AG04450 (cell line): Measurements from ENCODE around the gene CNTN6. TPM values are rescaled to one million over a fixed set of nuclear protein-coding genes. Genes with fewer than 3 reads are reported as not detected.

Experiments
- CTCF ChIA-PET: fragments of 300-600, 350-600 bp; formaldehyde crosslinking; extraction: SDS; loops from one replicate; lab custom pipeline; 2022; ENCODE audit warnings: antibody characterized with exemption, inconsistent platforms; lab: Charles Lee
- POLR2A ChIA-PET: fragments of 350-600 bp; formaldehyde crosslinking; extraction: SDS; loops from one replicate; lab custom pipeline; 2021; ENCODE audit warnings: antibody characterized with exemption, inconsistent platforms; lab: Yijun Ruan, JAX
- DNase-seq: peaks from one replicate; pipeline ENCODE4 v3.0.0-alpha.2; 2011; ENCODE audit warnings: low read depth, low spot score
- H3K27ac ChIP-seq: one replicate; pipeline ENCODE4 v1.5.1; 2012; ENCODE audit warnings: low read depth, low read length, control low read depth
- H3K27me3 ChIP-seq: one replicate; pipeline ENCODE4 v1.6.0; 2012; ENCODE audit warnings: low read length; ENCODE audit not compliant: control insufficient read depth, insufficient read depth
- H3K4me3 ChIP-seq: 2 replicates; pipeline ENCODE4 v1.5.1; 2011; ENCODE audit warnings: mild to moderate bottlenecking, low read depth, low read length, control low read depth
- H3K9me3 ChIP-seq: 2 replicates; pipeline ENCODE4 v1.5.1; 2012; ENCODE audit warnings: low read length; ENCODE audit not compliant: control insufficient read depth, insufficient read depth
- CTCF ChIP-seq: IDR thresholded peaks from 2 replicates; pipeline ENCODE4 v1.5.1; 2011; ENCODE audit warnings: low read depth, low read length, control low read depth, inconsistent platforms
- polyA plus RNA-seq: library from polyadenylated mRNA; depleted of rRNA; stranded (reverse); fragments of >200 nt; gene quantifications from 2 replicates; pipeline ENCODE4 v1.2.3, GENCODE V29; 2011

Gene CNTN6
- polyA plus RNA-seq, 1 experiment, result not detected

DNA sequence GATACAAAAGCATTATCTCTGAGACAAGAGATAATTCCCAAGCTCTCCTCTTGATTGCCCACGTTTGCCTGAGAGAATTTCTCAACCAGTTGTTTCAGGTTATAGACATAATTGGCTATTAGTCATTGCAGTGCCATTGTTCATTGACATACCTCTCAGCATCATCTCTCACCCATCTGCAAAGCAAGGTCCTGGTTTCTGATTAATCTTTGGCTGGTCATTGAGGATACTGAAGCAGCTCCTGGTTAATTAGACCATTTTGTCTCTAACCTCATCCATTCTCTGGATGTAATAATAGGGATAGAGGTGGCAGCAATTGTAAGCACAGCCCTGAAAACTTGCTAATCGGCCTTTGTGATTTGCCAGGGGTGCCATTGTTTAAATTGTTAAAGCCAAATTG lies 104.2 kb downstream of the CNTN6 start:
- peaks cover 6% of the 10 kb centered on the region for H3K9me3 ChIP-seq
- H3K27ac ChIP-seq, result no peak overlapping the region
- no peaks in the 10 kb centered on the region for H3K27me3 ChIP-seq
- no peak for TF ChIP-seq CTCF
- ChIA-PET CTCF (no interaction called here), POLR2A (no interaction called here)
- no peak for DNase-seq
- no peak overlapping the region for H3K4me3 ChIP-seq

GRCh38 chr3:1200371-1200770 lies 107.5 kb downstream of the CNTN6 start:
- no peak overlapping the region for H3K27ac ChIP-seq

DNA sequence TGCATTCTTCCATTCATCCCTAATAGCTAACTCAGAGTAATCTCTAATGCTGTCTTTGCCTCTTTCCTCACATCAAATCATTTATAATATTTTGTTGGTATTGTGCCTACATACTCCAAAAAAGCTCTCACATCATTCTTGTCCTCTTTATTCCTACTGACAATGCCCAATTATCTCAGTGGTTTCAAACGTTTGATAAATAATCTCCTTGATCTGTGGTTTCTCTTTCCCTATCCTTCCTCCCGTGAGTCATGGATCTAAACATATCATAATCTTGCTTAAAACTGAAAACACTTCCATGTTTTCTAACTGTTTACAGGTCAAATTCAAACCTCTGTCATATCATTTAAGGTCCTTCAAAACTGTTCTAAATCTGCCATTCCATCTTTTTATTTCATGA lies 115.1 kb downstream of the CNTN6 start:
- H3K27me3 ChIP-seq, result no peaks in the 10 kb centered on the region
- TF ChIP-seq CTCF, result no peak
- ChIA-PET POLR2A (no interaction called here), CTCF (no interaction called here)
- H3K27ac ChIP-seq, result no peak overlapping the region
- H3K9me3 ChIP-seq, result no peaks in the 10 kb centered on the region
- H3K4me3 ChIP-seq, result no peak overlapping the region
- DNase-seq, result no peak

More at GRCh38 chr3:1200371-1200770, 107.5 kb downstream of the CNTN6 start:
- H3K4me3 ChIP-seq, result no peak overlapping the region
- H3K9me3 ChIP-seq, result peaks cover 9% of the 10 kb centered on the region
- no peaks in the 10 kb centered on the region for H3K27me3 ChIP-seq
- no peak for DNase-seq
- POLR2A ChIA-PET, result no interaction called here
- no peak for TF ChIP-seq CTCF
- CTCF ChIA-PET, result no interaction called here

DNA sequence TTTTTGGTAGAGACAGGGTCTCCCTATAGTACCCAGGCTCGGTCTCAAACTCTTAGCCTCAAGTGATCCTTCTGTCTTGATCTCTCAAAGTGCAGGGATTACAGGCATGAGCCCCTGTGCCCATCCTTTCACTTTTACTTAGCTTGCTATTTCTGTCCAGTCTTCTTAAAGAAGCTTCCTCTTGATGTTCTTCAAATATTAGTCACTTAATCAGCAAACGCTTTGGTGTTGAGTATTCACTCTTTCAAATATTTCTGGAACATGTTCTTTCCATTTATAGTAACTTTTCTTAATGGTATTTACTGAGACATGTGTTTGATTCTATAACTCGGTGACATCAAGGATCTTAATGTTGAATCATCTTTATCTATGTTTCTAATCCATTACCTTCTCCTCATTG lies 122.1 kb downstream of the CNTN6 start:
- Histone ChIP-seq H3K27ac (no peak overlapping the region), H3K4me3 (no peak overlapping the region), H3K9me3 (peaks cover 8% of the 10 kb centered on the region; the same call in 1 of the 2 replicates), H3K27me3 (no peaks in the 10 kb centered on the region)
- DNase-seq, result no peak
- no peak for TF ChIP-seq CTCF
- ChIA-PET CTCF (no interaction called here), POLR2A (interaction anchor here (0.7 kb wide), 1 partner anchor 19 kb away, joined by 3 read pairs; no protein-coding TSS in a partner anchor)

DNA sequence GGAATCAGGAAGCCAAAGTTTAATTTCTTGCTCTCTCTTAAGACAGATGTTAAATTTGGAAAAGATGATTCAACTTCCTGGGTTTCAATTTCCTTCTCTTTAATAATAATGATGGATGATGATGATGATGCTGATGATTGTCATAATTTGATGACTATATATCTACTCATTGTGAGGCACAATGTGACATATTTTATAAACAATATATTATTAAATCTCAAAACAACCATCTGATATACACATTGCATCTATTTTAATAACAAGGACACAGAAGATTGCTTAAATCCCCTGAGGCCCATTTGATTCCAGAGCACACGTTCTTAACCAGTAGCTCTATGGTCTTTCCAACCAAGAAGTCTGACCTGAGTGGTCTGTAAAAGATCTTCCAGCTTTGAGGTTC lies 124.0 kb downstream of the CNTN6 start:
- Histone ChIP-seq H3K9me3 (peaks cover 8% of the 10 kb centered on the region; the same call in 1 of the 2 replicates), H3K27ac (no peak overlapping the region), H3K27me3 (no peaks in the 10 kb centered on the region), H3K4me3 (no peak overlapping the region)
- no peak for DNase-seq
- no peak for TF ChIP-seq CTCF
- ChIA-PET POLR2A (no interaction called here), CTCF (no interaction called here)
